A673 (cell line): ENCODE results near the gene SLC35C1. TPM values are rescaled to one million over a fixed set of nuclear protein-coding genes. Genes with fewer than 3 reads are reported as not detected.

ENCODE experiments used
- BruUV-seq: library from RNA; stranded (reverse); fragments of 400-500 nt; replicated peaks from 2 replicates; lab custom pipeline; 2021; lab: Mats Ljungman, UMichigan
- CTCF ChIA-PET: fragments of 300-600 bp; sonication (Branson Sonifier 250); formaldehyde crosslinking; loops from one replicate; lab custom pipeline; 2022; ENCODE audit warnings: antibody characterized with exemption; lab: Charles Lee
- POLR2A ChIA-PET: fragments of 300-600 bp; sonication (Branson Sonifier 250); formaldehyde crosslinking; loops from one replicate; lab custom pipeline; 2022; ENCODE audit warnings: antibody characterized with exemption; ENCODE audit not compliant: low non-redundant PET; lab: Charles Lee
- DNase-seq: peaks from one replicate; pipeline ENCODE4 v3.0.0-alpha.2; 2015; ENCODE audit warnings: low spot score
- H3K27ac ChIP-seq: fragments of 200-600 bp; sonication (generic); 2 replicates; pipeline ENCODE4 v1.5.1; 2016; ENCODE audit warnings: mixed run types, low read depth, mild to moderate bottlenecking, mixed read lengths, antibody characterized with exemption, low read length; ENCODE audit not compliant: poor library complexity, severe bottlenecking
- H3K27me3 ChIP-seq: fragments of 200-600 bp; sonication (generic); replicated peaks from 2 replicates; pipeline ENCODE4 v1.6.1; 2017; ENCODE audit warnings: mixed run types, low read depth, mild to moderate bottlenecking, mixed read lengths, antibody characterized with exemption, low read length; ENCODE audit not compliant: insufficient read depth, poor library complexity
- H3K36me3 ChIP-seq: fragments of 200-600 bp; sonication (generic); 2 replicates; pipeline ENCODE4 v1.6.1; 2016; ENCODE audit warnings: mixed run types, mild to moderate bottlenecking, mixed read lengths, antibody characterized with exemption, low read length; ENCODE audit not compliant: insufficient read depth, poor library complexity, severe bottlenecking
- H3K4me1 ChIP-seq: fragments of 200-600 bp; sonication (generic); 2 replicates; pipeline ENCODE4 v1.6.1; 2017; ENCODE audit warnings: mixed run types, mild to moderate bottlenecking, mixed read lengths, antibody characterized with exemption, low read length; ENCODE audit not compliant: insufficient read depth, poor library complexity, severe bottlenecking
- H3K4me3 ChIP-seq: fragments of 200-600 bp; sonication (generic); 2 replicates; pipeline ENCODE4 v1.5.1; 2016; ENCODE audit warnings: low read depth, mixed run types, mild to moderate bottlenecking, mixed read lengths, low read length; ENCODE audit not compliant: poor library complexity, severe bottlenecking
- H3K9me3 ChIP-seq: fragments of 200-600 bp; sonication (generic); 2 replicates; pipeline ENCODE4 v1.6.1; 2016; ENCODE audit warnings: mixed run types, low read depth, mild to moderate bottlenecking, mixed read lengths, antibody characterized with exemption, low read length; ENCODE audit not compliant: poor library complexity, severe bottlenecking
- CTCF ChIP-seq: fragments of 300-800, 200-600 bp; sonication (generic); conservative IDR thresholded peaks from 2 replicates; pipeline ENCODE4 v1.5.1; 2017; ENCODE audit warnings: low read depth, mild to moderate bottlenecking, antibody characterized with exemption, low read length, moderate library complexity, mixed read lengths
- EZH2 ChIP-seq: fragments of 200-600 bp; sonication (generic); IDR thresholded peaks from 2 replicates; pipeline ENCODE4 v1.6.1; 2017; ENCODE audit warnings: borderline replicate concordance, low read depth, mild to moderate bottlenecking, mixed read lengths, antibody characterized with exemption, low read length; ENCODE audit not compliant: poor library complexity, severe bottlenecking
- intact Hi-C: fragments of 100-400 bp; cut with micrococcal nuclease; formaldehyde crosslinking; loops from one replicate; pipeline ENCODE4 v1.10.0; 2022; ENCODE audit not compliant: unreplicated experiment
- total RNA-seq: library from RNA; stranded (reverse); gene quantifications from 2 replicates; pipeline ENCODE4 v1.2.3, GENCODE V29; 2021

Gene SLC35C1
- total RNA-seq, 1 experiment from 2014 or later, result 32.5 TPM

- Histone ChIP-seq H3K27me3 (peaks cover 12% of the 10 kb centered on the region), H3K4me1 (peaks cover 9% of the 10 kb centered on the region), H3K27ac (no peak overlapping the region), H3K9me3 (no peaks in the 10 kb centered on the region), H3K4me3 (no peak overlapping the region), H3K36me3 (no peaks in the 10 kb centered on the region)
- CTCF ChIA-PET, result interaction anchor here (1.3 to 2.2 kb wide), 4 partner anchors 18 to 163 kb away, joined by 3 to 13 read pairs (median 6); no protein-coding TSS in a partner anchor
- peak; percentile 98 for DNase-seq
- no TSS peak for BruUV-seq
- intact Hi-C loops, result loop anchor here (2.0 to 10.0 kb wide), 2 partner anchors 161 to 281 kb away; partner anchors contain the start of gene PHF21A
- peak; percentile 100; the same call in 1 of the 2 replicates for TF ChIP-seq CTCF
- no peak for TF ChIP-seq EZH2
- POLR2A ChIA-PET, result interaction anchor here (0.5 kb wide), 1 partner anchor 1006 kb away, joined by 3 read pairs; no protein-coding TSS in a partner anchor
These were observed 38.4 kb downstream of the SLC35C1 start for GRCh38 chr11:45843158-45843924.

- no peaks in the 10 kb centered on the region for H3K36me3 ChIP-seq
- ChIA-PET CTCF (interaction anchor here (0.7 to 1.6 kb wide), 3 partner anchors 19 to 1033 kb away, joined by 3 to 9 read pairs (median 4); no protein-coding TSS in a partner anchor), POLR2A (no interaction called here)
- no peak overlapping the region for H3K4me3 ChIP-seq
- peaks cover 19% of the 10 kb centered on the region for H3K4me1 ChIP-seq
- intact Hi-C loops, result loop anchor here (5.0 to 10.0 kb wide), 2 partner anchors 72 to 280 kb away; partner anchors contain the start of genes PEX16 and PHF21A
- no TSS peak for BruUV-seq
- peaks cover 12% of the 10 kb centered on the region for H3K27me3 ChIP-seq
- no peaks in the 10 kb centered on the region for H3K9me3 ChIP-seq
- TF ChIP-seq EZH2, result no peak
- TF ChIP-seq CTCF, result no peak
- no peak overlapping the region for H3K27ac ChIP-seq
- DNase-seq, result no peak
These were observed 40.1 kb downstream of the SLC35C1 start for GRCh38 chr11:45844822-45845578.

- CTCF ChIA-PET, result interaction anchor here (0.7 to 1.2 kb wide), 3 partner anchors 75 to 160 kb away, joined by 3 to 4 read pairs (median 4); no protein-coding TSS in a partner anchor
- POLR2A ChIA-PET, result interaction anchor here (1.4 kb wide), 1 partner anchor 10 kb away, joined by 12 read pairs; no protein-coding TSS in a partner anchor
These were observed 41.3 kb downstream of the SLC35C1 start for GRCh38 chr11:45846174-45846675.

More at GRCh38 chr11:45846174-45846675, 41.3 kb downstream of the SLC35C1 start:
- H3K27me3 ChIP-seq, result peaks cover 12% of the 10 kb centered on the region
- H3K27ac ChIP-seq, result no peak overlapping the region
- intact Hi-C loops, result loop anchor here (5.0 to 10.0 kb wide), 2 partner anchors 71 to 279 kb away; partner anchors contain the start of genes PEX16 and PHF21A
- no TSS peak for BruUV-seq
- TF ChIP-seq CTCF (no peak), EZH2 (no peak)
- H3K36me3 ChIP-seq, result no peaks in the 10 kb centered on the region
- H3K9me3 ChIP-seq, result no peaks in the 10 kb centered on the region
- peaks cover 19% of the 10 kb centered on the region for H3K4me1 ChIP-seq
- H3K4me3 ChIP-seq, result peak overlapping the region; percentile 74
- no peak for DNase-seq
